Fibroblast of lung (primary cell): Measurements from ENCODE around the gene PHETA1.

Experiments
- CTCF ChIP-seq, 2 donors: IDR thresholded peaks in 1 of 2; conservative IDR thresholded peaks in 1 of 2; 1 replicate in 1 of 2; 2 replicates in 1 of 2; pipeline ENCODE4 v1.5.1; 2011 to 2012; ENCODE audit warnings: low read length in 2 of 2, control low read depth in 1 of 2, inconsistent platforms in 1 of 2, low read depth in 1 of 2, mild to moderate bottlenecking in 1 of 2
- EZH2 ChIP-seq: IDR thresholded peaks from 2 replicates; pipeline ENCODE4 v1.5.1; 2012; ENCODE audit warnings: low read length, control low read depth, mild to moderate bottlenecking; ENCODE audit errors: missing control alignments

GRCh38 chr12:111404362-111405148 lies 35.7 kb upstream of the PHETA1 start:
- no peak for TF ChIP-seq CTCF (conservative IDR thresholded peaks at IDR 0.05 in 1 of 2, IDR thresholded peaks at IDR 0.05 in 1 of 2; ENCODE audit: low read depth in 1 of 2, low read length in 2 of 2)
- TF ChIP-seq EZH2, result no peak
